ENCODE data around the gene OR10A6. TPM values are rescaled to one million over a fixed set of nuclear protein-coding genes. Genes with fewer than 3 reads are reported as not detected.

The OR10A6 gene
- total RNA-seq, 1 experiment from 2014 or later, result not detected

DNA sequence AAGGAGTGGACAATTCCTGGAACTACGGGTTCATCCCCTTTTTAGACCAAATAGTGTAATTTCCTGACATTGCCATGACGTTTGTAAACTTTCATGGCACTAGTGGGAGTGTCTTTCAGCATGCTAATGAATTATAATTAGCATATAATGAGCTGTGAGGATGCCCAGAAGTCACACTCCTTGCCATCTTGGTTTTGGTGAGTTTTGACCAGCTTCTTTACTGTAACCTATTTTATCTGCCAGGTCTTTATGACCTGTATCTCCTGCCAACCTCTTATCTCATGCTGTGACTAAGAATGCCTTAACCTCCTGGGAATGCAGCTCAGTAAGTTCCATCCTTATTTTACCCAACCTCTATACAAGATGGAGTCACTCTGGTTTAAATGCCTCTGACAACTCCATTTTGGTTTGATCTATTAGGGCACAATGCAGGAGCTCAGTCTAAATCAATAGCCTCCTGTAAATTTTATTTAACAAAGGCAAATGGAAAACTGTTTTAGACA, 20.7 kb downstream of the OR10A6 start:
- DNase-seq (ENCODE audit: extremely low read depth, low read depth), result no peak

- no peak for DNase-seq (ENCODE audit: extremely low read depth, low read depth)
Measured at GRCh38 chr11:7909585-7910285, 21.3 kb downstream of the OR10A6 start.

GRCh38 chr11:7907121-7907520, 23.9 kb downstream of the OR10A6 start:
- DNase-seq (ENCODE audit: extremely low read depth, low read depth), result no peak

- DNase-seq (ENCODE audit: extremely low read depth, low read depth), result no peak
Measured at GRCh38 chr11:7906481-7906880, 24.6 kb downstream of the OR10A6 start.

DNA sequence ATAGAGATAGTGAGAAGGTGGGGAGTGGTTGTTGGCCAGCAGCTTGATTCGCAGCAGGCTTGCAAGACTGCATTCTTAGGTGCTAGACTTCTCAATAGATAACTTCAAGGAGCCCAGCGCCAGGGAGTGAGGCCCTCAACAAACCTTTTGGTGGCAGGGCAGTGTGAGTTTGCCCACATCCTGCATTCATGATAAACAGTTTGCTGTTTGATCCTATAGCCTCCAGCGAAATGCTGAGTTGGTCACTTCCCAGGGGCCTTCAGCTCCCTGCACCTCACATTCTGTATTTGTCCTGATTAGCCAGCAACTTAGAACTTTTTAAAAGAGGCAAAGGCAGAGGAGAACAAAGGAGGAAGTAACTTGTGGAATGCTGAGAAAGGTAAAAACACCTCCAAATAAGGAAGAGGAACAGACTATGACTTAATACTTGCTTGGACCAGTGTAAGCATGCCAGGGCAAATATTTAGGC, 25.1 kb downstream of the OR10A6 start:
- no peak for DNase-seq (ENCODE audit: extremely low read depth, low read depth)

DNA sequence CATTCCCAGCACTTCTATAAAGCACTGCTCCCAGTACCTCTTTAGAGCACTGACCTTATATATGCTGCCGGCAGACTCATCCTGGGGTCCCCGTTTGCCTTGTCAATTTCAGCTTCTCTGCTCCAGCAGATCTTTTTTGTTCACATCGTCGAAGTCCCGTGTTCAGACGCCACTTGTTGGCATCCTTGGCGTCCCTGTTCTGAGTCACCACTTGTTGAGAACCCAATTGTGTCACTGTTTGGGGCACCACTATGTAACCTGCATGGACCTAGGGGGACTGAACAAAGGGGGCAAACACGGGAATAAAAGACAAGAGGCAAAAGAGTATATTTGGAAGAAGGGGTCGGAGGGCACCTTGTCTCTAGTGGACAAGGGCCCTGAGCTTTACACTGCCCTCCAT, 25.5 kb downstream of the OR10A6 start:
- DNase-seq (ENCODE audit: extremely low read depth, low read depth), result no peak

DNA sequence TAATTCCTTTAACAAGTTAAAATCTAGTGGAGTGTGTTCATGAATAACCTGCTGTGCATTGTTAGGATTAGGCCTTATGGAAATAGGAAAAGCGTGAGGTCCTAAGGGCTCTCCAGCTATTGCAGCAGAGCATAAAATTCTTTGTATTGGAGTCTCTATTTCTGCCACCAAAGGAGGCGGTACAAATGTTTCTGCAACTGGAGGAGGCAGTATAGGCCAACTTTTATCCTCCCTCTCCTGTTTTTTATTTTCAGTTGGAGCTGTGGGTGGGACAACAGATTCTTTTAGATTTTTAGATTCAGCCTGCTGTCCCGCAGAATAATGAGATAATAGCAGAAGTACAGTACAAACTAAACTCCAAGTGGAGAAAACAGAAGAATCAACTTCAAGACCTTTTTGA, 26.2 kb downstream of the OR10A6 start:
- no peak for DNase-seq (ENCODE audit: extremely low read depth, low read depth)

DNA sequence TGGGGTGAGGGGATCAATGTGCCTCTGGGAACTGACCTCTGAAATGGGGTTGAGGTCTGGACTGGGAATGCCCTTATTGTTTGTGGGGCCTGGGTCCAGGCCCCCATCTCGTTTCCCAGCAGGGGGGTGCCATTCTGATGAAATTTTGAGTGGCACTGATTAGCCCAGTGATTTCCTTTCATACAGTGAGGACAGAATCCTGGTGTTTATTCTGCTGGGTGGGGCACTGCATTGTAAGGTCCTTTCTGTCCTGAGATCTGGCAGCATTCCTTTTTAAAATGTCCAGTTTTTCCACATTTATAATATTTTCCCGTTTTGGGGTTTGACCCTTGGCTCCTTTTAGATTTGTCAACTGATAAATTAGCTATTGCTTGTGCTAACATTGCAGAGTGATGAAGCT, 27.1 kb downstream of the OR10A6 start:
- no peak for DNase-seq (ENCODE audit: extremely low read depth, low read depth)

GRCh38 chr11:7901319-7901854, 29.7 kb downstream of the OR10A6 start:
- no peak for DNase-seq (ENCODE audit: extremely low read depth, low read depth)

DNA sequence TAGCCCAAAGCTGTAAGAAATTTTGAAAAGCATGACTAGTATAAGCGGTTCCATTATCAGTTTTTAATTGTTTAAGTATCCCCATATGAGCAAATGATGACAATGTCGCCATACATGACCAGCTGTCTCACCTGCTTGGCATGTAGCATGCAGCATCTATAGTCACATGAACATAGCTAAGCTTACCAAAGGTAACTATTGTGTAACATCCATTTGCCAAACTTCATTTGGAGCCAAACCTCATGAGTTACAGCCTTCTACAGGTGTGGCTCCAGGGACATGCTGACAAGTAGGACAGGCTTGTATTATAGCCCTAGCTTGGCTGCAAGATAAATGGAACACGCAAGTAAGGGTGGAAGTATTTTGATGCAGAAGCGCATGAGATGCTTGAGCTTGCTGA, 30.4 kb downstream of the OR10A6 start:
- no peak for DNase-seq (ENCODE audit: extremely low read depth, low read depth)

GRCh38 chr11:7899418-7899817, 31.6 kb downstream of the OR10A6 start:
- no peak for DNase-seq (ENCODE audit: extremely low read depth, low read depth)

- DNase-seq (ENCODE audit: extremely low read depth, low read depth), result no peak
Measured at GRCh38 chr11:7898666-7899283, 32.3 kb downstream of the OR10A6 start.

GRCh38 chr11:7896009-7896785, 34.9 kb downstream of the OR10A6 start:
- DNase-seq (ENCODE audit: extremely low read depth, low read depth), result no peak

DNA sequence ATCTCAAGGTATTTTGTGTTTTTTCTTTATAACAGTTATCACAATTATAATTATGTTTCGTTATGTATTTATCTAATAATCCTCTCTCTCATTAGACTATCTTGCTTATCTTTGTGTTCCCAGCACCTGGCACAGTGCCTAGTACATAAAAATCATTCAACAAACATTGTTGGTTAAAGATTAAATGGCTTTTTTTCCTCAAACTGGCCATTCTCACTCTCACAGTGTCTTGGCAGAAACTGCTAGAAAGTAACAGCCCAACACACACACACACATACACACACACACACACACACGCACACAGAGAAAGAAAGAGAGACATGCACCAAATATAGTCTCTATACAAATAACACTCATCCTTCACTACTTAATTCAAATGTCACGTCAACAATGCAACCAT, 36.8 kb downstream of the OR10A6 start:
- no peak for DNase-seq (ENCODE audit: extremely low read depth, low read depth)

DNA sequence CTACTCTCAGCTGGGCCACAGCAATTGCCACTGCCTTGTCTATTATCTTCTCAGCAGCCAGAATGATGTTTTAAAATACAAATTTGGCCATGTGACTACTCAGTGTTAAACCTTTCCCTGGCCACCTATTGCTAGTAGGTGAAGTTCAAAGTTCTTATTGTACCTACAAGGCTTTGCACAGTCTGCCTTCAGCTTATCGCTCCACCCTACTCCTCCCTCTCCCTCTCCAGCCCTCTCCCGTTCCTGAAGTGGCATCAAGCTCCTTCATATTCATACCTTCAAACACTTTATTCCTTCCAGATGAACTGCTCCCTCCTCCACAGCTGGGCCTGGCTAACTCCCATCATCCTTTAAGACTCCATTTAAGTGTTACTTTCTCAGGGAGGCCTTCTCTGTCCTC, 37.3 kb downstream of the OR10A6 start:
- no peak for DNase-seq (ENCODE audit: extremely low read depth, low read depth)

GRCh38 chr11:7892840-7893254, 38.2 kb downstream of the OR10A6 start:
- DNase-seq (ENCODE audit: extremely low read depth, low read depth), result peak; percentile 48

DNA sequence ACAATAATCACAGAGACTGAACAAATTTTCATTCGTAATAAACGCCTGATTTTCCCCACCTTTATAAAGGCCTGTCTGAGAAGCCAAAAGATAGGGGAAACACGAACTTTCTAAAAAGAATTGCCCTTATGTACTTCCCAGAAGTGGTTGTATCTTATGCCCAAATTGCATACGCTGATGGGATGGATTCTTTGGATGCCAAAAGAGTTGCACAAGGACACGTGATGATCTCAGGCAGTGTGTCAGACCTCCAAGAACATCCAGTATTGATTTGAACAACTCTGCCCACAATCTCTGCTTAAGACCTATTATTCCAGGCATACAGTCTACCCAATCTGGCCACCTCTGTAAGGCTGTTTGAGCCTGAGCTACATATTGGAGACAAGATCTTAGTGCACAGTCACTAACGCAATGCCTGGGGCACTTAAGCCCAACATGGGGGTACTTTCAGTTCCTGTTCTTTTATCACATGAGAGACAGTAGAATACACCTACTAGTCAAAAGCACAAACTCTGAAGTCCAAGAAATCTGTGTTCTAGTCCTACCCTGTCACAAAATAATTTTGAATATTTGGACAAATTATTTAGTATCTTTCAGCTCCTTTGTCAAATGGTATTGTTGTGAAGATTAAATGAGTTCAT, 38.9 kb downstream of the OR10A6 start:
- no peak for DNase-seq (ENCODE audit: extremely low read depth, low read depth)

DNA sequence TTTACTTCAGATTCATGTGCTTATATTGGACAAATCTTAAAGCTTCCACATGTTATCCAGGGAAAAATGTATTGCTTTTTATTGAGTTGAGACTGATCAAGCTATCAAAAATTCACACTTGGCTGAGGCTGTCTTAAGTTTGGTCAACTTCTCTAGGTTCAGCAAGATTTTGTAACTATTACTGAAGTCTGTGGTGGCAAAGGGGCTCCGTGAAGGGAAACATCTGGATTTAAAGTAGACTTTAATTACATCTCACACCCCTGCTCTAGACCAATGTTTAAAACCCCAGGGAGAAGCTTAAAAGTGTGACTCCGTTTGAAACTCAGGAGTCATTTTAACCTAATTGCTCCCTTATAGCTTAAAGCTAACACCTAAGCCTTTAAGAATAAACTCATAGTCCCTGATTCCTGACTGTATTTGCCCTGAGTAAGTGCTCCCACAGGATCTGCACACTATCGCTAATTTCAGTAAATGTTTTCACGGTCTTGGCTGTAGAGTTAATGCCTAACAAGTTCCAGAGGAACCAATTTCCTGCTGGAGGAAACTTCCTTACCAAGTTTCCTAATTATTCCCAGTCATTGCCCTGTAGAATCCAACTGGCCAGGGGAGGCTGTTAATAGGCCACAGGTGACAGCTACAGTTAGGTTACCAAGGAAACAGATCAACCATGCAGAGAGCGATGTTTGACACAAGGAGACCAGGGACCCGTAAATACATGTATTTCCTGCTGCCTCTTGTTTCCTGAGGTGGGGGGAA, 40.5 kb downstream of the OR10A6 start:
- no peak for DNase-seq (ENCODE audit: extremely low read depth, low read depth)

GRCh38 chr11:7889985-7890384, 41.1 kb downstream of the OR10A6 start:
- no peak for DNase-seq (ENCODE audit: extremely low read depth, low read depth)

DNA sequence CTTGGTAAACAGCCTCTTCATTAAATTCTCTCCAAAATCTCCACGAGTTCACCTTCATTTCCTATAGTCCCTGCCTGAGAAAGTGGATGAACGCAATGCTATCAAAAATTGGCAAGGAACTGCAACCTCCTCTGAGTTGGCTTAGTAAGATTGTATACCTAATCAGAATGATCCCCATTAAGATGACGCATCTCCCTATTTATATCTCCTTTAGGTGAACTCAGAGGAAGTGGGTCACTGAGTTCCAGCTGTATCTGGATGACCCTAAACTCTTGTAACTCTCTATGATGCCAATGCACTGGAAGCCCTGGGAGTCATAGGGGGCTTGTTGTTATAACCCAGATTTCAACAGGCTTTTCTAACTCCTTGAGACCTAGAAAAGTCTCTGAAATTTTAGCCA, 48.2 kb downstream of the OR10A6 start:
- no peak for DNase-seq (ENCODE audit: extremely low read depth, low read depth)

Measured in NCI-H460 (cell line).